Loucy (cell line): Measurements from ENCODE around the gene ZNF423.

ENCODE experiments used
- H2AFZ ChIP-seq: fragments of 200-600 bp; sonication (generic); 2 replicates; pipeline ENCODE4 v1.6.0; 2016; ENCODE audit warnings: antibody characterized with exemption, mild to moderate bottlenecking, low read length, moderate library complexity
- H3F3A ChIP-seq: fragments of 200-600 bp; 2 replicates; pipeline ENCODE4 v1.6.0; 2016; ENCODE audit warnings: antibody characterized with exemption, low read depth, mild to moderate bottlenecking
- H3K27me3 ChIP-seq: fragments of 200-600 bp; sonication (generic); 2 replicates; pipeline ENCODE4 v1.6.1; 2014; ENCODE audit warnings: low read length, mild to moderate bottlenecking; ENCODE audit not compliant: insufficient read depth, poor library complexity, severe bottlenecking
- H3K36me3 ChIP-seq: fragments of 200-600 bp; sonication (generic); 2 replicates; pipeline ENCODE4 v1.6.1; 2016; ENCODE audit warnings: low read length; ENCODE audit not compliant: insufficient read depth
- H3K4me1 ChIP-seq: fragments of 200-600 bp; sonication (generic); 2 replicates; pipeline ENCODE4 v1.5.1; 2014; ENCODE audit warnings: low read length, mild to moderate bottlenecking; ENCODE audit not compliant: insufficient read depth, poor library complexity, severe bottlenecking
- H3K4me2 ChIP-seq: fragments of 200-600 bp; sonication (generic); 2 replicates; pipeline ENCODE4 v1.6.0; 2014; ENCODE audit warnings: antibody characterized with exemption, low read length, low read depth, mild to moderate bottlenecking; ENCODE audit not compliant: poor library complexity, severe bottlenecking
- H3K4me3 ChIP-seq: fragments of 200-600 bp; sonication (generic); 2 replicates; pipeline ENCODE4 v1.5.1; 2014; ENCODE audit warnings: low read length, mild to moderate bottlenecking, mixed read lengths; ENCODE audit not compliant: poor library complexity, severe bottlenecking
- H3K79me2 ChIP-seq: fragments of 200-600 bp; sonication (generic); 2 replicates; pipeline ENCODE4 v1.6.1; 2014; ENCODE audit warnings: low read length; ENCODE audit not compliant: insufficient read depth
- H3K9ac ChIP-seq: fragments of 200-600 bp; sonication (generic); 2 replicates; pipeline ENCODE4 v1.6.0; 2014; ENCODE audit warnings: mild to moderate bottlenecking, low read depth, low read length, moderate library complexity; ENCODE audit not compliant: poor library complexity, severe bottlenecking
- H3K9me2 ChIP-seq: fragments of 200-600 bp; sonication (generic); replicated peaks from 2 replicates; pipeline ENCODE4 v1.6.1; 2016; ENCODE audit warnings: low read depth, low read length, mixed read lengths
- H3K9me3 ChIP-seq: fragments of 200-600 bp; sonication (generic); 2 replicates; pipeline ENCODE4 v1.6.1; 2014; ENCODE audit warnings: mild to moderate bottlenecking, antibody characterized with exemption, low read length, low read depth; ENCODE audit not compliant: insufficient read depth
- H4K20me1 ChIP-seq: fragments of 200-600 bp; sonication (generic); 2 replicates; pipeline ENCODE4 v1.6.0; 2014; ENCODE audit warnings: antibody characterized with exemption, low read length, mild to moderate bottlenecking; ENCODE audit not compliant: insufficient read depth, poor library complexity, severe bottlenecking
- CTCF ChIP-seq: fragments of 200-600 bp; sonication (generic); conservative IDR thresholded peaks from 2 replicates; pipeline ENCODE4 v1.5.1; 2014; ENCODE audit warnings: mild to moderate bottlenecking, antibody characterized with exemption, low read length
- EZH2phosphoT487 ChIP-seq: fragments of 200-600 bp; IDR thresholded peaks from 2 replicates; pipeline ENCODE4 v1.6.1; 2018; ENCODE audit warnings: antibody characterized with exemption, mild to moderate bottlenecking, moderate library complexity, borderline replicate concordance

The ZNF423 gene

GRCh38 chr16:49800876-49801275, 55.0 kb downstream of the ZNF423 start:
- no peaks in the 10 kb centered on the region for H3K4me1 ChIP-seq
- no peaks in the 10 kb centered on the region for H3K79me2 ChIP-seq
- H2AFZ ChIP-seq = no peak overlapping the region
- H3K4me3 ChIP-seq = no peak overlapping the region
- no peaks in the 10 kb centered on the region for H3K9me2 ChIP-seq
- H3F3A ChIP-seq = no peaks in the 10 kb centered on the region
- no peak overlapping the region for H3K9ac ChIP-seq
- no peaks in the 10 kb centered on the region for H3K9me3 ChIP-seq
- H3K4me2 ChIP-seq = no peak overlapping the region
- H4K20me1 ChIP-seq = no peaks in the 10 kb centered on the region
- no peaks in the 10 kb centered on the region for H3K27me3 ChIP-seq
- no peak for TF ChIP-seq EZH2phosphoT487
- no peak for TF ChIP-seq CTCF
- no peaks in the 10 kb centered on the region for H3K36me3 ChIP-seq

GRCh38 chr16:49800441-49800840, 55.5 kb downstream of the ZNF423 start:
- Histone ChIP-seq H3K9ac (no peak overlapping the region), H3K79me2 (no peaks in the 10 kb centered on the region), H3K4me1 (no peaks in the 10 kb centered on the region), H3K36me3 (no peaks in the 10 kb centered on the region), H3K9me3 (no peaks in the 10 kb centered on the region), H3K4me2 (no peak overlapping the region), H3K4me3 (no peak overlapping the region), H2AFZ (no peak overlapping the region), H3K9me2 (no peaks in the 10 kb centered on the region), H3F3A (no peaks in the 10 kb centered on the region), H4K20me1 (no peaks in the 10 kb centered on the region), H3K27me3 (no peaks in the 10 kb centered on the region)
- TF ChIP-seq CTCF (no peak), EZH2phosphoT487 (no peak)

- H3K27me3 ChIP-seq = no peaks in the 10 kb centered on the region
- no peaks in the 10 kb centered on the region for H4K20me1 ChIP-seq
- H2AFZ ChIP-seq = no peak overlapping the region
- H3K9me3 ChIP-seq = no peaks in the 10 kb centered on the region
- no peaks in the 10 kb centered on the region for H3K36me3 ChIP-seq
- H3K9me2 ChIP-seq = no peaks in the 10 kb centered on the region
- no peaks in the 10 kb centered on the region for H3K4me1 ChIP-seq
- no peak overlapping the region for H3K9ac ChIP-seq
- H3K4me3 ChIP-seq = no peak overlapping the region
- no peaks in the 10 kb centered on the region for H3F3A ChIP-seq
- no peaks in the 10 kb centered on the region for H3K79me2 ChIP-seq
- no peak for TF ChIP-seq EZH2phosphoT487
- TF ChIP-seq CTCF = no peak
- H3K4me2 ChIP-seq = no peak overlapping the region
Measured at GRCh38 chr16:49799172-49799571, 56.7 kb downstream of the ZNF423 start.
